ENCODE data around the gene PODNL1.

Gene PODNL1

GRCh38 chr19:13890136-13890535 is 48.1 kb downstream of the PODNL1 start:
- no peak for DNase-seq (ENCODE audit: low read depth in 2 of 2)

- DNase-seq (ENCODE audit: low read depth in 2 of 2): no peak
Measured at GRCh38 chr19:13888281-13888680, 49.9 kb downstream of the PODNL1 start.

DNA sequence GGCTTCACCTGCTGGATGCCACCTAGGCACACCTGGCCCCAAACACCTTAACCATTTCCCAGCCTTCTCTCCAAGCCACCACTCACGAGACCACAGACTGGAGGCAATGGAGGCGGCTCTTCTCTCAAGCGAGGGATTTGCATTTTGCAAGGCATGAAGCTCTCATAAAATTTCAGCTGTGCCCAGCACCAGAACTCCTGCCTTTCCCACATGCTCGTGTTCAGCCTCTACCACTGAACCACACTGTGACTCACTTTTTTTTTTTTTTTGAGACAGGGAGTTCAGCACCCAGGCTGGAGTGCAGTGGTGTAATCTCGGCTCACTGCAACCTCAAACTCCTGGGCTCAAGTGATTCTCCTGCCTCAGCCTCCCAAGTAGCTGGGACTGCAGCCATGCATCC is 50.7 kb downstream of the PODNL1 start:
- no peak for DNase-seq (ENCODE audit: low read depth in 2 of 2)

DNA sequence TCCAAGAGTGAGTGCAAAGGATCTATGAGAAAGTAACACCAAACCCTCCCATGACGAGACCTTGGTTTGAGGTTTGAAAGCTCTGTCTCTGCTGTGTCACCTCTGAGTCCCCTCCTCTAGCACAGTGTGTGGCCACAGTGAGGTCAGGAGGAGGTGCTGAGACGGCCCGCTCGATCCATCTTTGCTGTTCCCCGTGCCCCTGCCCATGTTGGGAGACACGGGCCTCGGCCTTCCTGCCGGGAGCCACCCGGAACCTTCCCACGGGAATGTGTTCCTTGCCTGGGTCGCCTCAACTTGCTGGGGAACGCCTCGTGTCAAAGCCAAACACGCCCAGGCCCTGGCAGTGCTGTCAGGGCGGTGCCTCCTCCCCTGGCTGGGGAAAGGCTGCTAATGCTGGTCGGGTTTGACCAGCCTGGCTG is 51.2 kb downstream of the PODNL1 start:
- no peak for DNase-seq (ENCODE audit: low read depth in 2 of 2)

GRCh38 chr19:13885826-13886365 is 52.3 kb downstream of the PODNL1 start:
- DNase-seq (ENCODE audit: low read depth in 2 of 2): no peak

DNA sequence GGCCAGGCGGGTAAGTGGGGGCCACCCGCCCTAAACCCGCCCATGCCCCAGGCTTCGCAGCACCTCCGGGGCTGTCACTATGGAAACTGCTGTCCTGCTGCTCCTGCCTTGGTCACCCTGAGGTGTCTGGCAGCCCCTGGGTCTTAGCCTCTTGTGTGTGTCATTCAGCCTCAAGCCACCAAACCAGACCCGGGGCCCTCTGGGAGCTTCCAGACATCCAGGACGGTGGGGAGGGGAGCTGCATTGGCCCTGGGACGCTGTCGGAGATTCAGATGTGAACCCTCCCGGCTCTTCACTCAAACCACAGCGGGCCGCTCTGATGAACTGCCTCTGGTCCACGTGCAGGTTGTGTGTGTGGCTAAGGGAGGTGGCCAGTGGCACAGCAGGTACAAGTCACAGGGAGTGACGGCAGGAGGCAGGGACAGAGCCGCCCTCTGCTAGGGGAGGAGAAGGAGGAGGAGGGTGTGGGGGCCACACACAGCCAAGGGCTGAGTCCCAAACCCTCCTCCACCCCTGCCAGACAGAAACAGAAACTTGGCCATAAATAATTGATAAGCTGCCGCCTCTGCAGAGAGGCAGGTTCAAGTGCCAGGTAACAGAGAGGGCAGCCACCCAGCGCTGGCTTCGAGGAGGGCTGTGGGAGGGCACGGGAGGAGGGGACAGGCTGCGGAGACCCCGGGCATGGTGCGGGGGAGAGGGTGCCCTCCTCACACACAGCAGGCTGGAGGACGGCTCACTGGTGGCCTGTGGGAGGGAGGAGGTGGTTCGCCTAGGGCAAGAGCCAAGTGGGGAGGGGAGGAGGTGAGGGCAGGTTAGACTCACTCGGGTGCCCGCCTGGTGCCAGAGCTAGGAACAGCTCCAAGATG is 53.3 kb downstream of the PODNL1 start:
- DNase-seq (ENCODE audit: low read depth in 2 of 2): no peak

DNA sequence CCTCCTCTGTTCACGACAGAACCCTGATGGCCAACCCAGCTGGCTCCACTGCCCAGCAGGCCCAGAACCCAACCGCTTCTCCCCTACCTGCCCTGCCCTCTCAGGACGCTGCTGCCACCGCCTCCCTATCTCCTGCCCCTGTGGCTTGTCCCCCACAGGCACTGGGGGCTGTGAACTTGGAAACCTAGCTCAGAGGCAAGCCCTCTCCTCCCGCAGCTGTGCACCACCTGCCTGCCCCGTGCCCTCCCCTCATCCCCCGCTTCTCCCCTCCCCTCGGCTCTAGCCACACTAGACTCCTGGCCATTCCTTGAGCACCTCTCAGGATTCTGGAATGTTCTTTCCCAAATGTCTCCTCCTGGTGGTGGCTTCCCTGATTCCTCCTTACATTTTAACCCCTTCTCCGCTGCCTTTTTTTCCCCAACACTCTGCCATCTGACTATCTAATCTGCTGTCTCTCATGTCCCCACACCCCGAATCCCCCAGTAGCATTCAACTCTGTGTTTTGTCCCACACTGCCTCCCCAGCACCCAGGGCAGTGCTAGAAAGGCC is 54.6 kb downstream of the PODNL1 start:
- no peak for DNase-seq (ENCODE audit: low read depth in 2 of 2)

GRCh38 chr19:13882836-13883235 is 55.4 kb downstream of the PODNL1 start:
- no peak for DNase-seq (ENCODE audit: low read depth in 2 of 2)

- no peak for DNase-seq (ENCODE audit: low read depth in 2 of 2)
Measured at GRCh38 chr19:13882419-13882795, 55.8 kb downstream of the PODNL1 start.

GRCh38 chr19:13881692-13882418 is 56.4 kb downstream of the PODNL1 start:
- DNase-seq (ENCODE audit: low read depth in 2 of 2): no peak

DNA sequence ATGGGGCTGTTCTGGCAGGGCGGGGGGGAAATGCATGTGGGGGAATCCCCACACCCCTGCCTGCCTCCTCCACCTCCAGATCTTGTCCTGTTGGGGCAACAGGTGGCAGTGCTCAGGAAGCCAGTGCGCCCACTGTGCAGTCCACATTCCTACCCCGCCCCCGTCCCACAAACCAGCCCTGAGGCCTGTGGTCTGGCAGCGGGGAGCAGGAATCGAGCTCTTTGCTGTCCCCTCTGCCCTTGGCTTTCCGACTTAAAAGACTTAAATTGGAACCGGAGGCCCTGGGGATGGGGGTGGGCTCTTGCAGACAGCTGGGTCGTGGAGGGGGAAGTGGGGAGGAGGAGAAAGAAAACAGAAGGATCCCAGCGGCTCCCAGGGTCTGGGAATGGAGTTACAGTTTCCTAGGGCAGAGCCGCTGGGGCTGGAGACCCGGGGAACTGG is 56.9 kb downstream of the PODNL1 start:
- no peak for DNase-seq (ENCODE audit: low read depth in 2 of 2)
